ENCODE results near the gene PDSS2.

DNA sequence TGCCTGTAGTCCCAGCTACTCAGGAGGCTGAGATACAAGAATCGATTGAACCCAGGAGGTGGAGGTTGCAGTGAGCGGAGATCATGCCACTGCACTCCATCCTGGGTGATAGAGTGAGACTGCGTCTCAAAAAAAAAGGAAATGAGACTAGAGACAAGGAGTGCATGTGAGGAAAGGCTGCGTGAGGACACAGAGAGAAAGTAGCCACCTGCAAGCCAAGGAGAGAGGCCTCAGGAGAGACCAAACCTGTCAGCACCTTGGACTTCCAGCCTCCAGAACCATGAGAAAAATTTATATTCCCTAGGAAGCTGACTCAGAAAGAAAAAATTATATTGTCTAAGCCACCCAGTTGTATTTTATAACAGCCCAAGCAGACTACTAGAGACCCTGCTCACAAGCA lies 336.6 kb downstream of the PDSS2 start:
- TF ChIP-seq, protein P1, sequence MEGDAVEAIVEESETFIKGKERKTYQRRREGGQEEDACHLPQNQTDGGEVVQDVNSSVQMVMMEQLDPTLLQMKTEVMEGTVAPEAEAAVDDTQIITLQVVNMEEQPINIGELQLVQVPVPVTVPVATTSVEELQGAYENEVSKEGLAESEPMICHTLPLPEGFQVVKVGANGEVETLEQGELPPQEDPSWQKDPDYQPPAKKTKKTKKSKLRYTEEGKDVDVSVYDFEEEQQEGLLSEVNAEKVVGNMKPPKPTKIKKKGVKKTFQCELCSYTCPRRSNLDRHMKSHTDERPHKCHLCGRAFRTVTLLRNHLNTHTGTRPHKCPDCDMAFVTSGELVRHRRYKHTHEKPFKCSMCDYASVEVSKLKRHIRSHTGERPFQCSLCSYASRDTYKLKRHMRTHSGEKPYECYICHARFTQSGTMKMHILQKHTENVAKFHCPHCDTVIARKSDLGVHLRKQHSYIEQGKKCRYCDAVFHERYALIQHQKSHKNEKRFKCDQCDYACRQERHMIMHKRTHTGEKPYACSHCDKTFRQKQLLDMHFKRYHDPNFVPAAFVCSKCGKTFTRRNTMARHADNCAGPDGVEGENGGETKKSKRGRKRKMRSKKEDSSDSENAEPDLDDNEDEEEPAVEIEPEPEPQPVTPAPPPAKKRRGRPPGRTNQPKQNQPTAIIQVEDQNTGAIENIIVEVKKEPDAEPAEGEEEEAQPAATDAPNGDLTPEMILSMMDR (IDR thresholded peaks at IDR 0.05): no peak
- TF ChIP-seq POLR2A (IDR thresholded peaks at IDR 0.05): no peak

All from body of pancreas (tissue), 4 donors.